Suprapubic skin (tissue), 4 donors: ENCODE measurements around the gene ANKRD9. TPM values are rescaled to one million over a fixed set of nuclear protein-coding genes. Genes with fewer than 3 reads are reported as not detected.
"Not testable (repeated sequence)": the region's sequence is repeated elsewhere in the genome, so short reads cannot be mapped to it uniquely, and the experiment has no call there.

Source experiments
- DNase-seq, 2 donors: peaks; one replicate each; pipeline ENCODE4 v3.0.0-alpha.2; 2019; ENCODE audit warnings: low spot score in 2 of 2
- H3K27ac ChIP-seq: fragments of 200-600 bp; sonication (generic); one replicate; pipeline ENCODE4 v1.5.1; 2019
- H3K27me3 ChIP-seq: fragments of 200-600 bp; sonication (generic); one replicate; pipeline ENCODE4 v1.5.1; 2019
- H3K36me3 ChIP-seq: fragments of 200-600 bp; sonication (generic); one replicate; pipeline ENCODE4 v1.5.1; 2019
- H3K4me1 ChIP-seq: fragments of 200-600 bp; sonication (generic); one replicate; pipeline ENCODE4 v1.5.1; 2019
- H3K4me3 ChIP-seq: fragments of 200-600 bp; sonication (generic); one replicate; pipeline ENCODE4 v1.5.1; 2019; ENCODE audit warnings: mild to moderate bottlenecking
- H3K9me3 ChIP-seq: fragments of 200-600 bp; sonication (generic); one replicate; pipeline ENCODE4 v1.5.1; 2019
- CTCF ChIP-seq, 2 donors: fragments of 200-600 bp in 1 of 2; fragments of 450-650 bp in 1 of 2; sonication (generic) in 1 of 2; IDR thresholded peaks; one replicate each; pipeline ENCODE4 v1.5.1; 2016 to 2019; ENCODE audit warnings: antibody characterized with exemption in 2 of 2, mild to moderate bottlenecking in 1 of 2, moderate library complexity in 1 of 2
- EP300 ChIP-seq: sonication (generic); formaldehyde crosslinking; IDR thresholded peaks from one replicate; pipeline ENCODE4 v1.6.1; 2017; ENCODE audit warnings: antibody characterized with exemption
- POLR2A ChIP-seq, 2 donors: fragments of 450-650 bp; IDR thresholded peaks; one replicate each; pipeline ENCODE4 v1.6.1; 2017; ENCODE audit warnings: antibody characterized with exemption in 2 of 2, mild to moderate bottlenecking in 2 of 2, moderate library complexity in 2 of 2
- POLR2AphosphoS5 ChIP-seq, 3 donors: sonication (generic); formaldehyde crosslinking; IDR thresholded peaks; one replicate each; pipeline ENCODE4 v1.6.1; 2017; ENCODE audit warnings: antibody characterized with exemption in 3 of 3
- WGBS: methylation state at CpG from one replicate; pipeline ENCODE4 v1.1.5; 2018; 5-methylcytosine and 5-hydroxymethylcytosine counted together
- total RNA-seq, 4 donors: library from RNA; depleted of rRNA; stranded (reverse); fragments of >200 nt; gene quantifications; one replicate each; pipeline ENCODE4 v1.1.0, GENCODE V29; 2016

ANKRD9 gene
- total RNA-seq, 4 donors from 2014 or later: 48.4 to 60.1 (median 54.4) TPM

- Histone ChIP-seq H3K36me3 (no peaks in the 10 kb centered on the region), H3K4me3 (no peak overlapping the region), H3K27ac (no peak overlapping the region), H3K9me3 (no peaks in the 10 kb centered on the region), H3K4me1 (peaks cover 21% of the 10 kb centered on the region), H3K27me3 (no peaks in the 10 kb centered on the region)
- WGBS: 48% methylated on average over 11 of the region's 14 CpGs
- no peak for DNase-seq
- TF ChIP-seq CTCF (IDR thresholded peaks at IDR 0.05) (no peak), EP300 (no peak), POLR2AphosphoS5 (IDR thresholded peaks at IDR 0.05) (no peak), POLR2A (IDR thresholded peaks at IDR 0.05) (no peak)
Observed at GRCh38 chr14:102551995-102552705, 42.6 kb upstream of the ANKRD9 start.

GRCh38 chr14:102550927-102551401 lies 41.4 kb upstream of the ANKRD9 start:
- DNase-seq, H3K4me3 ChIP-seq, H3K27ac ChIP-seq, H3K27me3 ChIP-seq, H3K36me3 ChIP-seq, H3K9me3 ChIP-seq: not testable (repeated sequence)
- 89% methylated on average over 3 of the region's 3 CpGs for WGBS
- H3K4me1 ChIP-seq: peaks cover 22% of the 10 kb centered on the region

- Histone ChIP-seq H3K9me3 (no peaks in the 10 kb centered on the region), H3K4me3 (no peak overlapping the region), H3K27me3 (peaks cover 22% of the 10 kb centered on the region), H3K36me3 (no peaks in the 10 kb centered on the region), H3K27ac (no peak overlapping the region), H3K4me1 (peaks cover 34% of the 10 kb centered on the region)
- no peak for TF ChIP-seq POLR2AphosphoS5 (IDR thresholded peaks at IDR 0.05)
- TF ChIP-seq POLR2A (IDR thresholded peaks at IDR 0.05): no peak
- no peak for TF ChIP-seq EP300
- TF ChIP-seq CTCF (IDR thresholded peaks at IDR 0.05): no peak
- WGBS: 62% methylated on average over 3 of the region's 3 CpGs
- DNase-seq: no peak
Observed at GRCh38 chr14:102548616-102549240, 39.2 kb upstream of the ANKRD9 start.

- Histone ChIP-seq H3K4me1 (peaks cover 22% of the 10 kb centered on the region), H3K36me3 (no peaks in the 10 kb centered on the region), H3K27ac (no peak overlapping the region), H3K27me3 (peaks cover 22% of the 10 kb centered on the region), H3K4me3 (no peak overlapping the region), H3K9me3 (no peaks in the 10 kb centered on the region)
- DNase-seq: no peak
- TF ChIP-seq POLR2AphosphoS5 (IDR thresholded peaks at IDR 0.05) (no peak), EP300 (no peak), POLR2A (IDR thresholded peaks at IDR 0.05) (no peak), CTCF (IDR thresholded peaks at IDR 0.05) (no peak)
- WGBS: 39% methylated on average over 27 of the region's 29 CpGs
Observed at GRCh38 chr14:102545461-102546265, 36.1 kb upstream of the ANKRD9 start.

GRCh38 chr14:102544747-102545460 lies 35.3 kb upstream of the ANKRD9 start:
- Histone ChIP-seq H3K9me3 (no peaks in the 10 kb centered on the region), H3K36me3 (no peaks in the 10 kb centered on the region), H3K4me1 (peaks cover 27% of the 10 kb centered on the region), H3K4me3 (peak overlapping the region; percentile 30), H3K27ac (no peak overlapping the region), H3K27me3 (peaks cover 22% of the 10 kb centered on the region)
- WGBS: 33% methylated on average over 1 of the region's 66 CpGs
- TF ChIP-seq CTCF (IDR thresholded peaks at IDR 0.05): no peak
- no peak for TF ChIP-seq EP300
- TF ChIP-seq POLR2AphosphoS5 (IDR thresholded peaks at IDR 0.05): no peak
- no peak for TF ChIP-seq POLR2A (IDR thresholded peaks at IDR 0.05)
- no peak for DNase-seq
